Fibroblast of mammary gland (primary cell): Measurements from ENCODE around the gene LCP2.

ENCODE experiments used
- DNase-seq: peaks from one replicate; pipeline ENCODE4 v3.0.0-alpha.2; 2010; ENCODE audit warnings: low read depth
- H3K4me3 ChIP-seq: 2 replicates; pipeline ENCODE4 v1.5.1; 2011; ENCODE audit warnings: low read depth, mild to moderate bottlenecking, low read length, moderate library complexity; ENCODE audit not compliant: control insufficient read depth
- TF ChIP-seq, protein P1 (sequence below): conservative IDR thresholded peaks from 2 replicates; pipeline ENCODE4 v1.5.1; 2011; ENCODE audit warnings: low read depth, low read length, inconsistent platforms; ENCODE audit not compliant: control insufficient read depth, insufficient read depth

LCP2 gene

DNA sequence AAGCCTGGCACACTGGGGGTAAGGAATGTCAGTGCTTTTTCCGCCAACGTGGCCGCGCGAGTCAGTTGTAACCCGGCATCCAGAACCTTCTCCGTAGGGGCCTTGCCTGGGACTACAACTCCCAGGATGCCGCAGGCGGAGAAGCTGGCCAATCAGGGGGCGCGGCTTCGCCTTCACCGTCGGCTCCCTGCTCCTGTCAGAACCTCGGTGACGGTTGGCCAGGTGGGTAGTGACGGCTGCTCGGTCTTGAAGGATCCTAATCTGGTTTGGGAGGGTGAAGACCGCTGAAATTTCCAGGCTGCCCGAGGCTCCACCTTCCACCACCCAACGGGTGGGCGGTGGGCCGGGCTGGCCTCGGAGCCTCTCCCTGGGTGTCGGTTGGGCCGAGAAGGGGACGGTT, 64.8 kb downstream of the LCP2 start, which contains the start of gene C5orf58:
Gene C5orf58, plus strand, starts transcription at position 200 of the 400 bp plus-strand sequence. CDS start 1,992 bp downstream, outside the sequence.
- H3K4me3 ChIP-seq, result no peak within 1 kb of the TSS
- no peak for DNase-seq
- TF ChIP-seq, protein P1, sequence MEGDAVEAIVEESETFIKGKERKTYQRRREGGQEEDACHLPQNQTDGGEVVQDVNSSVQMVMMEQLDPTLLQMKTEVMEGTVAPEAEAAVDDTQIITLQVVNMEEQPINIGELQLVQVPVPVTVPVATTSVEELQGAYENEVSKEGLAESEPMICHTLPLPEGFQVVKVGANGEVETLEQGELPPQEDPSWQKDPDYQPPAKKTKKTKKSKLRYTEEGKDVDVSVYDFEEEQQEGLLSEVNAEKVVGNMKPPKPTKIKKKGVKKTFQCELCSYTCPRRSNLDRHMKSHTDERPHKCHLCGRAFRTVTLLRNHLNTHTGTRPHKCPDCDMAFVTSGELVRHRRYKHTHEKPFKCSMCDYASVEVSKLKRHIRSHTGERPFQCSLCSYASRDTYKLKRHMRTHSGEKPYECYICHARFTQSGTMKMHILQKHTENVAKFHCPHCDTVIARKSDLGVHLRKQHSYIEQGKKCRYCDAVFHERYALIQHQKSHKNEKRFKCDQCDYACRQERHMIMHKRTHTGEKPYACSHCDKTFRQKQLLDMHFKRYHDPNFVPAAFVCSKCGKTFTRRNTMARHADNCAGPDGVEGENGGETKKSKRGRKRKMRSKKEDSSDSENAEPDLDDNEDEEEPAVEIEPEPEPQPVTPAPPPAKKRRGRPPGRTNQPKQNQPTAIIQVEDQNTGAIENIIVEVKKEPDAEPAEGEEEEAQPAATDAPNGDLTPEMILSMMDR, result no peak

DNA sequence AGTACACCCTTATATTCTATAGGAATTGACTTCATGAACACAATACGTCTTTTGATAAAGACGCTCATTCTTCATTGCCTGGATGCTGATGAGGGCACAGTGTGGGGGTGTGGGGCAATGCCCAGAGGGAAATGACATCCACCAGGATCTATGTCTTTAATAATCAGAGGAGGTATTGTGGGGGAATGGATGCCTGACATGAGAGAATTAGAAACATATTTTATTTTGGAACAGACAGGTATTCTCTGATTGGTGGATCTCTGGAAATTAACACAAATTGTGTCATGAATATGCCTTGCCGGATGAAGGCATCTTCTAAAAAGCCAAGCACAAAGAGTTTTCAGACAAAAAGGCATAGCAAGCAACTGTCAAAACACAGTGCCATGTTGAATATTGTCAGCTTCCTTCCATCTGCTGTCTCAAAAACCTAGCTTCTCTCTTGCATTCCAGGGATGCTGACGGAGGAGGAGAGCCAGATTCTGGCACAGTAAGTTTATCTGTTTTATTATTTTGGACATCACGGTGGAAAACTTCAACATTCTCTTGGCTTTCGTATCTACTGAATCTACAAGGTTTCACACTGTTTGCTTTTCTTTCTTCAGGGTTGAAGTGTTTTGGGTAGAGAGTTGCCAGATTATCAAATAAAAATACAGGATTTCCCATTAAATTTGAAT, 68.7 kb downstream of the LCP2 start:
- no peak for DNase-seq
- no peak overlapping the region for H3K4me3 ChIP-seq
- TF ChIP-seq, protein P1, result no peak

DNA sequence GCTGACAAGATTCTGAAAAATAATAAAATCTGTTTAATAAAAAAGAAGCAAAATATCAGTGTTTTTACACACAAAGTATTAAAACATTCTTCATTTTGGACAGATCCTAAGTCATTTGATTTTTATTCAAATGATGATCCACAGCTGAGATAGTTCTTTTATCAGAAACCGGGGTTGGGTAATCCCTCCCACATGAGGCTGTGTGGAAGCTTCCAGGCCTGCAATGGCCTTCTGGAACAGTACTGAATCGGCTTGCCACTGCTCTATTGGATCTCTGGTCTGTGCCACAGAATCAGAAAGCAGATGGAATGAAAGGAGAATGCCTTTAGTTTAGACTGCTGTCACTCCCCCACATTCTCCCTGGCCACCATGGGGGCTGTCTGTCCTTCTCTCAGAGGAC, 70.9 kb downstream of the LCP2 start:
- no peak overlapping the region for H3K4me3 ChIP-seq
- DNase-seq, result no peak
- TF ChIP-seq, protein P1, result no peak

DNA sequence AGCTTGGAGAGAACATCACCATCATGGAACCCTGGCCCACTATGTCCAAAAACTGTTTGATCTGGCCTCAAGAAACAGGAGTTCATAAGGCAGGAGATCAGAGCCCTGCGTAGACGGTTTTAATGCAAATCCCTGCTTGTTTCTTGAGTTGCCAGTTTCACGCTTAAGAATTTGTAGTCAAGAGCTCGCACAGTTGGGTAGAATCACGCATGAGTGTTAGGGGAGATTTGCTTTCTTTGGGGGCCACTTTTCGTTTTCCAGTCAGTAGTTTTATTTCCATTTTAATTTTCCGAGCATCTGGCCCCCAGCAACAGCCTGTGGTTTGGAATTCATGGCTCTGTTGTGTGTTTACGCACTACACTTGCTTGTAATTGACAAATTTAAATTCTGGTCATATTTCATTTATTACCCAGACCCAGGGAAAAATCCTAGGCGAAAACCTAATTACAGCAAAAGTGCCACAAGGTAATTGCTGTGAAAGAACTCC, 71.4 kb downstream of the LCP2 start:
- DNase-seq, result no peak
- TF ChIP-seq, protein P1, result no peak
- no peak overlapping the region for H3K4me3 ChIP-seq

DNA sequence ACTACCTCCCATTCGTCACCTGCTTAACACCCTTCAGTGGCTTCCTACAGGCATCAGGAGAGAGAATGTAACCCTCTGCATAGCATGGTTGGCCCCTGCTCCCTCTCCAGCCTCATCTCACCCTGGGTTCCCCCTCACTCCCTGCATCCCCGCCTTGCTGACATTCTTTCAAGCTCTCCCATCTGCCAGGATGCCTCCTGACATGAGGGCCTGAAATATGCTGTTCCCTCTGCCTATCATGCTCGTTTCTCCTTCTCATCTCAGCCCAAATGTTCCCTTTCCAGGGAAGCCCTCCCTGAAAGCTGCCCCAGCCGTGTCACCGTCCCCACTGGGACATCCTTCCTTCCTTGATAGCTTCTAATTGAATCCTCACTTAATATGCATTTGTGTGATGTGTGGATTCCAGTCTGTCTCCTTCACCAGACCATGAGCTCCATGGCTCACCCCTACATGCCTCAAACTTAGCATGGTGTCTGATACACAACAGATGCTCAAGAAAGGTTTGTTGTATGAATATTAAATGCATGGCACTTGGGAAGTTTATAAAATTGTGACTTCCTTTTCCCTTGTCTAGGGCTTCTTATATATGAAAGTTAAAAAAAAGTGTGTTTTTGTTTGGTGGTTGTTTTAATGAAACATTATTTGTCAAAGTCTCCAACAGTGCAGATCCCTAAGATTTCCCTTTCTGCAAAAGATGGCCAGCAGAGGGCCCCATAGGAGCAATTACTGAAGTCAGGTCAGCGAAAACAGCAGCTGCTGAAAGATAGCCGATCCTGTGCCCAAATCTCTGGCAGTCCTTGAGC, 72.0 kb downstream of the LCP2 start:
- no peak overlapping the region for H3K4me3 ChIP-seq
- DNase-seq, result peak; percentile 73
- TF ChIP-seq, protein P1, result peak; percentile 87

DNA sequence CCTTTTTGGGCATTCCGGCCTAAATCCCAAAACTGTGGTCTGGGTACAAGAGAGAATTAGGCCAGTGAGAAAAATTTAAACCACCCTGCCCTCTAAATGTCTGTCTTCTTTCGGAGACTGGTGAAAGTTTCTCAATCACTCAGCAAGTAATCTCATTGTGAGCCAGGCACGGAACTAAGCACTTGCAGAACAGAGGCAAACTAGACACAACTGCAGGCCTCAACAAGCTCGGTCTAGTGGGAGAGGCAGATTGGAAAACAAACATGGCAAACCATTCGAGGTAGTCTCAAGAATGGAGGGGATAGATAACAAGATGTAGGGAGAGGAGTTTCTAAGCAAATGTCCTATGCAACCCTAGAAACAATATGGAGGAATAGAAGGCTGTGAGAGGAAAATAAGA, 73.7 kb downstream of the LCP2 start:
- TF ChIP-seq, protein P1, result no peak
- no peak for DNase-seq
- H3K4me3 ChIP-seq, result no peak overlapping the region
